HTR-8/SVneo (cell line): ENCODE measurements around the gene PRLR.
A peak's percentile ranks its signal among the peaks of the same experiment; 100 is the strongest.

Experiments
- DNase-seq: peaks from one replicate; pipeline ENCODE4 v3.0.0; 2011; ENCODE audit warnings: low spot score, mixed read lengths; ENCODE audit not compliant: insufficient read length
- FAIRE-seq: peaks from 2 replicates; lab custom pipeline; 2011; peaks lifted over from hg19 to GRCh38; lab: Jason Lieb, UNC

Gene PRLR

GRCh38 chr5:35096932-35097331 is 133.4 kb downstream of the PRLR start:
- DNase-seq (no peak), FAIRE-seq (no peak)

- no peak for DNase-seq
- no peak for FAIRE-seq
Observed at GRCh38 chr5:35096216-35096615, 134.1 kb downstream of the PRLR start.

GRCh38 chr5:35095366-35095765 is 134.9 kb downstream of the PRLR start:
- DNase-seq (no peak), FAIRE-seq (no peak)

GRCh38 chr5:35094948-35095347 is 135.3 kb downstream of the PRLR start:
- DNase-seq (no peak), FAIRE-seq (no peak)

GRCh38 chr5:35092703-35093102 is 137.6 kb downstream of the PRLR start:
- FAIRE-seq = no peak
- DNase-seq = no peak

GRCh38 chr5:35091704-35092103 is 138.6 kb downstream of the PRLR start:
- FAIRE-seq = no peak
- DNase-seq = no peak

GRCh38 chr5:35089334-35090314 is 140.7 kb downstream of the PRLR start:
- peak; percentile 79 for DNase-seq
- FAIRE-seq = peak; percentile 85

GRCh38 chr5:35087991-35088390 is 142.3 kb downstream of the PRLR start:
- no peak for DNase-seq

GRCh38 chr5:35083150-35083549 is 147.1 kb downstream of the PRLR start:
- FAIRE-seq = peak; percentile 9
- no peak for DNase-seq

More at GRCh38 chr5:35087991-35088390, 142.3 kb downstream of the PRLR start:
- FAIRE-seq = no peak

GRCh38 chr5:35082530-35082929 is 147.8 kb downstream of the PRLR start:
- DNase-seq (no peak), FAIRE-seq (no peak)

GRCh38 chr5:35081134-35081533 is 149.2 kb downstream of the PRLR start:
- DNase-seq = no peak
- no peak for FAIRE-seq

- DNase-seq (no peak), FAIRE-seq (peak; percentile 23)
Observed at GRCh38 chr5:35073160-35073559, 157.1 kb downstream of the PRLR start.

GRCh38 chr5:35069188-35069587 is 161.1 kb downstream of the PRLR start:
- no peak for FAIRE-seq
- DNase-seq = no peak

GRCh38 chr5:35067985-35068384 is 162.3 kb downstream of the PRLR start:
- FAIRE-seq (peak; percentile 59), DNase-seq (no peak)

GRCh38 chr5:35066260-35066795 is 164.0 kb downstream of the PRLR start:
- FAIRE-seq (no peak), DNase-seq (no peak)

- DNase-seq (no peak), FAIRE-seq (no peak)
Observed at GRCh38 chr5:35063414-35063813, 166.9 kb downstream of the PRLR start.

- no peak for DNase-seq
- FAIRE-seq = no peak
Observed at GRCh38 chr5:35061211-35061770, 169.0 kb downstream of the PRLR start.

- FAIRE-seq = no peak
Observed at GRCh38 chr5:35060236-35060635, 170.1 kb downstream of the PRLR start.

GRCh38 chr5:35059251-35059650 is 171.0 kb downstream of the PRLR start:
- no peak for DNase-seq
- FAIRE-seq = no peak

More at GRCh38 chr5:35060236-35060635, 170.1 kb downstream of the PRLR start:
- no peak for DNase-seq

GRCh38 chr5:35058374-35058788 is 171.9 kb downstream of the PRLR start:
- FAIRE-seq (no peak), DNase-seq (no peak)

- FAIRE-seq = no peak
- DNase-seq = no peak
Observed at GRCh38 chr5:35056686-35057085, 173.6 kb downstream of the PRLR start.
